K562 (cell line): Measurements from ENCODE around the gene CORIN. TPM values are rescaled to one million over a fixed set of nuclear protein-coding genes. Genes with fewer than 3 reads are reported as not detected.
A peak's percentile ranks its signal among the peaks of the same experiment; 100 is the strongest.

Experiments used
- ATAC-seq: fragments of 200-7000 bp; cut with Tn5 transposase; 3 replicates; pipeline ENCODE4 v1.9.1; 2020; ENCODE audit warnings: moderate library complexity
- BruUV-seq: library from RNA; stranded (reverse); fragments of 400-500 nt; replicated peaks from 2 replicates; lab custom pipeline; 2021; lab: Mats Ljungman, UMichigan
- CTCF ChIA-PET: fragments of 300-600 bp; formaldehyde crosslinking; extraction: SDS; loops from one replicate; lab custom pipeline; 2021; ENCODE audit warnings: low intra/inter-chr PET ratio; lab: Yijun Ruan, JAX
- POLR2A ChIA-PET: fragments of 300-600, 350-650 bp; sonication (Branson Sonifier 250); formaldehyde crosslinking; extraction: SDS; loops from one replicate; lab custom pipeline; 2021; ENCODE audit warnings: antibody characterized with exemption, inconsistent platforms; lab: Yijun Ruan, JAX
- DNase-seq, 4 experiments: peaks; one replicate each; pipeline versions ENCODE4 v3.0.0 to v3.0.0-alpha.2; 2011 to 2018; ENCODE audit warnings: low spot score in 3 of 4, mixed read lengths in 3 of 4; ENCODE audit errors: extremely low read depth in 1 of 4
- FAIRE-seq: peaks from 2 replicates; lab custom pipeline; 2011; peaks lifted over from hg19 to GRCh38; lab: Jason Lieb, UNC
- H2AFZ ChIP-seq: 2 replicates; pipeline ENCODE4 v1.6.0; 2011; ENCODE audit warnings: low read depth, low read length, control low read depth, inconsistent platforms
- H3K27ac ChIP-seq: fragments of 200-600 bp; 3 replicates; pipeline ENCODE4 v1.8.0; 2011; ENCODE audit warnings: low read depth, mild to moderate bottlenecking, control low read depth, inconsistent platforms, low read length, moderate library complexity, mixed read lengths; ENCODE audit errors: extremely low read depth
- H3K27me3 ChIP-seq, 2 experiments: fragments of 300-600 bp in 1 of 2; 2 replicates in 1 of 2; 3 replicates in 1 of 2; pipeline versions ENCODE4 v1.6.0 to v1.8.0; 2011; ENCODE audit warnings: inconsistent platforms in 2 of 2, low read length in 2 of 2, mild to moderate bottlenecking in 1 of 2, mixed read lengths in 1 of 2, moderate library complexity in 1 of 2; ENCODE audit not compliant: control insufficient read depth in 2 of 2, insufficient read depth in 2 of 2
- H3K36me3 ChIP-seq: fragments of 300-600 bp; 3 replicates; pipeline ENCODE4 v1.8.0; 2011; ENCODE audit warnings: mild to moderate bottlenecking, low read length, inconsistent platforms; ENCODE audit not compliant: control insufficient read depth, insufficient read depth
- H3K4me1 ChIP-seq, 2 experiments: fragments of 200-600 bp in 1 of 2; replicated peaks in 1 of 2; 2 replicates in 1 of 2; 3 replicates in 1 of 2; pipeline versions ENCODE4 v1.5.1 to v1.8.0; 2011; ENCODE audit warnings: inconsistent platforms in 2 of 2, low read length in 2 of 2, mild to moderate bottlenecking in 1 of 2, mixed read lengths in 1 of 2, moderate library complexity in 1 of 2; ENCODE audit not compliant: control insufficient read depth in 2 of 2, insufficient read depth in 2 of 2
- H3K4me2 ChIP-seq: 2 replicates; pipeline ENCODE4 v1.6.1; 2011; ENCODE audit warnings: low read length, control low read depth, inconsistent platforms, mixed read lengths; ENCODE audit not compliant: insufficient read depth
- H3K4me3 ChIP-seq: fragments of 200-600 bp; sonication (generic), shearing (Covaris generic); 2 replicates; pipeline ENCODE4 v1.5.1; 2016; ENCODE audit warnings: control low read depth, inconsistent platforms
- H3K79me2 ChIP-seq: fragments of 200-600 bp; 3 replicates; pipeline ENCODE4 v1.8.0; 2011; ENCODE audit warnings: low read length, inconsistent platforms; ENCODE audit not compliant: control insufficient read depth, insufficient read depth
- H3K9ac ChIP-seq, 2 experiments: 2 replicates each; pipeline versions ENCODE4 v1.6.0 to v1.6.1; 2011; ENCODE audit warnings: low read depth in 2 of 2, low read length in 2 of 2, control low read depth in 1 of 2, inconsistent platforms in 1 of 2, mild to moderate bottlenecking in 1 of 2, mixed read lengths in 1 of 2; ENCODE audit not compliant: insufficient read depth in 1 of 2
- H3K9me1 ChIP-seq: one replicate; pipeline ENCODE4 v1.6.0; 2011; ENCODE audit warnings: inconsistent platforms, mild to moderate bottlenecking, low read length, moderate library complexity; ENCODE audit not compliant: control insufficient read depth, insufficient read depth
- H3K9me3 ChIP-seq: replicated peaks from 2 replicates; pipeline ENCODE4 v1.5.1; 2011; ENCODE audit warnings: low read depth, low read length, inconsistent platforms; ENCODE audit not compliant: control insufficient read depth, insufficient read depth
- H4K20me1 ChIP-seq: replicated peaks from 2 replicates; pipeline ENCODE4 v1.6.1; 2011; ENCODE audit warnings: low read length, inconsistent platforms, mixed read lengths; ENCODE audit not compliant: control insufficient read depth, insufficient read depth
- C11orf30 ChIP-seq: fragments of 450-650 bp; IDR thresholded peaks from 2 replicates; pipeline ENCODE4 v1.6.1; 2016; ENCODE audit warnings: low read depth, mild to moderate bottlenecking
- CTBP1 ChIP-seq: fragments of 450-650 bp; IDR thresholded peaks from 2 replicates; pipeline ENCODE4 v1.6.1; 2016; ENCODE audit warnings: borderline replicate concordance
- E2F1 ChIP-seq: sonication (generic); formaldehyde crosslinking; IDR thresholded peaks from 2 replicates; pipeline ENCODE4 v1.8.1; 2023; ENCODE audit warnings: mild to moderate bottlenecking, missing genetic modification reagents, moderate library complexity
- FOXA3 ChIP-seq, 2 experiments: fragments of 450-650 bp in 1 of 2; sonication (generic) in 1 of 2; formaldehyde crosslinking; IDR thresholded peaks in 1 of 2; conservative IDR thresholded peaks in 1 of 2; 2 replicates each; pipeline versions ENCODE4 v1.4.0 to v1.8.0; 2020 to 2022; ENCODE audit warnings: mild to moderate bottlenecking in 2 of 2, missing genetic modification reagents in 1 of 2
- GABPB2 ChIP-seq: fragments of 250-450 bp; sonication (Bioruptor Pico); conservative IDR thresholded peaks from 2 replicates; pipeline ENCODE4 v1.5.1; 2021; ENCODE audit warnings: mild to moderate bottlenecking
- KDM4B ChIP-seq, 2 experiments: fragments of 450-650 bp in 1 of 2; sonication (generic) in 1 of 2; IDR thresholded peaks; 2 replicates each; pipeline ENCODE4 v1.6.1; 2016 to 2017; ENCODE audit warnings: borderline replicate concordance in 2 of 2, antibody characterized with exemption in 1 of 2, low read depth in 1 of 2, mild to moderate bottlenecking in 1 of 2
- MAFF ChIP-seq: IDR thresholded peaks from 2 replicates; pipeline ENCODE4 v1.6.1; 2012; ENCODE audit warnings: low read length, improper control_type of control experiment
- MAFG ChIP-seq: fragments of 450-650 bp; conservative IDR thresholded peaks from 2 replicates; pipeline ENCODE4 v1.6.1; 2016; ENCODE audit warnings: missing genetic modification characterization, missing compliant biosample characterization
- MAFK ChIP-seq: IDR thresholded peaks from 2 replicates; pipeline ENCODE4 v1.6.1; 2011; ENCODE audit warnings: low read length, improper control_type of control experiment
- MTF1 ChIP-seq: fragments of 250-450 bp; sonication (Bioruptor Pico); IDR thresholded peaks from 2 replicates; pipeline ENCODE4 v1.9.0; 2021; ENCODE audit warnings: moderate library complexity, mild to moderate bottlenecking, inconsistent platforms, borderline replicate concordance
- PHF21A ChIP-seq: fragments of 450-650 bp; IDR thresholded peaks from 2 replicates; pipeline ENCODE4 v1.6.1; 2017; ENCODE audit warnings: low read depth, borderline replicate concordance
- RBM34 ChIP-seq: fragments of 200-400 bp; formaldehyde crosslinking; IDR thresholded peaks from 2 replicates; pipeline ENCODE4 v1.6.1; 2018; ENCODE audit warnings: low read length, borderline replicate concordance; ENCODE audit not compliant: insufficient read depth
- TEAD2 ChIP-seq: fragments of 450-650 bp; IDR thresholded peaks from 2 replicates; pipeline ENCODE4 v1.6.1; 2016; ENCODE audit warnings: missing genetic modification characterization, control low read depth, missing compliant biosample characterization
- TRIM24 ChIP-seq, 2 experiments: fragments of 450-650 bp; IDR thresholded peaks; 2 replicates each; pipeline ENCODE4 v1.6.1; 2016
- ZFX ChIP-seq: sonication (generic); formaldehyde crosslinking; IDR thresholded peaks from 2 replicates; pipeline ENCODE4 v1.8.0; 2022; ENCODE audit warnings: mild to moderate bottlenecking, missing genetic modification reagents, moderate library complexity
- ZNF239 ChIP-seq: fragments of 250-450 bp; sonication (Bioruptor Pico); IDR thresholded peaks from 2 replicates; pipeline ENCODE4 v1.4.0; 2020; ENCODE audit warnings: mild to moderate bottlenecking
- ZNF316 ChIP-seq: fragments of 450-650 bp; IDR thresholded peaks from 2 replicates; pipeline ENCODE4 v1.6.1; 2016
- ZNF324 ChIP-seq: fragments of 250-450 bp; sonication (Bioruptor Pico); IDR thresholded peaks from 2 replicates; pipeline ENCODE4 v1.4.0; 2020; ENCODE audit warnings: mild to moderate bottlenecking
- ZNF77 ChIP-seq: fragments of 250-450 bp; sonication (Bioruptor Pico); IDR thresholded peaks from 2 replicates; pipeline ENCODE4 v1.5.0; 2020
- ZNF778 ChIP-seq: fragments of 450-650 bp; formaldehyde crosslinking; IDR thresholded peaks from 2 replicates; pipeline ENCODE4 v1.4.0; 2020; ENCODE audit warnings: mild to moderate bottlenecking, moderate library complexity
- WGBS: fragments of 100-300 bp; shearing (Covaris generic); methylation state at CpG from one replicate; pipeline ENCODE4 v1.1.6; 2016; ENCODE audit warnings: low coverage, mixed read lengths; ENCODE audit not compliant: insufficient coverage; ENCODE audit errors: missing lambda C conversion rate; 5-methylcytosine and 5-hydroxymethylcytosine counted together
- in situ Hi-C: fragments of 300-500 bp; cut with MboI; formaldehyde crosslinking; loops from 4 replicates; pipeline ENCODE4 v1.15.0; 2018; ENCODE audit warnings: inconsistent platforms, mixed read lengths
- intact Hi-C: fragments of 100-400 bp; cut with micrococcal nuclease; formaldehyde crosslinking; loops from 2 replicates; pipeline ENCODE4 v1.14.2; 2022
- polyA plus RNA-seq, 8 experiments: library from polyadenylated mRNA; depleted of rRNA in 4 of 8; stranded (reverse) in 5 of 8; unstranded in 3 of 8; fragments of >200 nt; fragmentation: Nextera tagmentation in 2 of 8; fragmentation: Illumina TruSeq in 1 of 8; extraction: Ambion mirVana in 2 of 8; extraction: Trizol in 1 of 8; gene quantifications; 2 replicates each; pipeline versions ENCODE4 v1.2.1 to v1.2.3, GENCODE V29; 2011 to 2014; ENCODE audit warnings: inconsistent platforms in 1 of 8, missing spikeins in 1 of 8
- total RNA-seq, 7 experiments: library from RNA; depleted of rRNA in 6 of 7; stranded (reverse); fragments of >200 nt in 6 of 7; fragmentation: Illumina TruSeq in 2 of 7; extraction: Trizol in 2 of 7; gene quantifications; 2 replicates each; pipeline versions ENCODE4 v1.2.1 to v1.2.3, GENCODE V29; 2011 to 2021; ENCODE audit warnings: low replicate concordance in 1 of 7
- TF ChIP-seq, protein P1 (sequence below): fragments of 250-450 bp; sonication (Bioruptor Pico); IDR thresholded peaks from 2 replicates; pipeline ENCODE4 v1.5.0; 2022; ENCODE audit warnings: mild to moderate bottlenecking

Gene CORIN
- total and polyA plus RNA-seq, 9 of the 15 experiments (the other 6 are each of a cell fraction or from before 2014, with no cell fraction given): 0.04 to 0.31 (median 0.08) TPM; not detected in 4

DNA sequence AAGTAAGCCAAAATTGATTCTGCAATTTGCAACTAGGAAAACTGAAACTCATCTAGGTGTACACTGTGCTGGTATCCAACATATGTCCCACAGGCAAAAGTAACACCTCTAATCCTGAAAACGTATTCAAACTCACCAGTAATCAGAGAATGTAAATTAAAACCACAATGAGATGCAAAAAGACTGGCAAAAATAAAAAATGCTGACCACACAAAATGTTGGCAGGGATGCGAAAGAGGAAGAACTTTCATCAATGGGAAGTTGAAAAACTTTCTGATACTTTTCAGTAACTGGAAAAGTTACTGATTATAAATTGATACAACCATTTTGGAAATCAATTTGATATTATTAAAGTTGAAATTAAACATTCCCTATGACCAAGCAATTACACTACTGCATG lies 20.1 kb upstream of the CORIN start:
- Histone ChIP-seq H3K4me2 (no peak overlapping the region), H3K36me3 (peaks cover 27% of the 10 kb centered on the region; the same call in 2 of the 3 replicates), H3K27me3 (no peaks in the 10 kb centered on the region), H2AFZ (no peak overlapping the region), H3K27ac (no peak overlapping the region), H3K9ac (no peak overlapping the region), H3K4me3 (no peak overlapping the region), H3K79me2 (no peaks in the 10 kb centered on the region), H4K20me1 (no peaks in the 10 kb centered on the region), H3K9me3 (no peaks in the 10 kb centered on the region), H3K4me1 (no peaks in the 10 kb centered on the region), H3K9me1 (no peaks in the 10 kb centered on the region)
- BruUV-seq: no TSS peak
- CTCF ChIA-PET: no interaction called here
- no peak for DNase-seq
- no peak for ATAC-seq
- in situ Hi-C loops (no loop called here), intact Hi-C loops (no loop called here)
- no peak for FAIRE-seq
- 63% methylated on average over 2 of the region's 2 CpGs for WGBS
- POLR2A ChIA-PET: no interaction called here
- no peak for TF ChIP-seq TRIM24 (IDR thresholded peaks at IDR 0.05)
- no peak for TF ChIP-seq TEAD2 (tag)
- no peak for TF ChIP-seq ZNF324 (CRISPR knock-in tag)
- TF ChIP-seq C11orf30: peak; percentile 76
- no peak for TF ChIP-seq ZNF77
- no peak for TF ChIP-seq ZNF239 (CRISPR knock-in tag)
- TF ChIP-seq, protein P1, sequence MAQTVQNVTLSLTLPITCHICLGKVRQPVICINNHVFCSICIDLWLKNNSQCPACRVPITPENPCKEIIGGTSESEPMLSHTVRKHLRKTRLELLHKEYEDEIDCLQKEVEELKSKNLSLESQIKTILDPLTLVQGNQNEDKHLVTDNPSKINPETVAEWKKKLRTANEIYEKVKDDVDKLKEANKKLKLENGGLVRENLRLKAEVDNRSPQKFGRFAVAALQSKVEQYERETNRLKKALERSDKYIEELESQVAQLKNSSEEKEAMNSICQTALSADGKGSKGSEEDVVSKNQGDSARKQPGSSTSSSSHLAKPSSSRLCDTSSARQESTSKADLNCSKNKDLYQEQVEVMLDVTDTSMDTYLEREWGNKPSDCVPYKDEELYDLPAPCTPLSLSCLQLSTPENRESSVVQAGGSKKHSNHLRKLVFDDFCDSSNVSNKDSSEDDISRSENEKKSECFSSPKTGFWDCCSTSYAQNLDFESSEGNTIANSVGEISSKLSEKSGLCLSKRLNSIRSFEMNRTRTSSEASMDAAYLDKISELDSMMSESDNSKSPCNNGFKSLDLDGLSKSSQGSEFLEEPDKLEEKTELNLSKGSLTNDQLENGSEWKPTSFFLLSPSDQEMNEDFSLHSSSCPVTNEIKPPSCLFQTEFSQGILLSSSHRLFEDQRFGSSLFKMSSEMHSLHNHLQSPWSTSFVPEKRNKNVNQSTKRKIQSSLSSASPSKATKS (CRISPR knock-in tag): no peak
- peak; percentile 88 for TF ChIP-seq MAFK
- TF ChIP-seq MAFF: peak; percentile 90
- TF ChIP-seq FOXA3 (CRISPR knock-in tag; conservative IDR thresholded peaks at IDR 0.05 in 1 of 2, IDR thresholded peaks at IDR 0.05 in 1 of 2): no peak
- TF ChIP-seq PHF21A: no peak
- no peak for TF ChIP-seq ZFX (CRISPR knock-in tag)
- TF ChIP-seq CTBP1: no peak
- TF ChIP-seq RBM34: no peak
- TF ChIP-seq MTF1 (CRISPR knock-in tag): no peak
- peak; percentile 84 for TF ChIP-seq MAFG
- TF ChIP-seq GABPB2: no peak
- no peak for TF ChIP-seq E2F1 (CRISPR knock-in tag)
- no peak for TF ChIP-seq ZNF778 (CRISPR knock-in tag)
- TF ChIP-seq KDM4B (IDR thresholded peaks at IDR 0.05; ENCODE audit: borderline replicate concordance in 2 of 2, low read depth in 1 of 2): no peak
- TF ChIP-seq ZNF316: peak; percentile 93
